Omental fat pad (tissue), 4 donors: ENCODE results near the gene ARHGEF17. TPM values are rescaled to one million over a fixed set of nuclear protein-coding genes. Genes with fewer than 3 reads are reported as not detected.

Experiments
- ATAC-seq: fragments of 150-250 bp; one replicate; pipeline ENCODE4 v1.9.1; 2016; ENCODE audit warnings: mild to moderate bottlenecking, moderate library complexity; ENCODE audit not compliant: low FRiP score
- DNase-seq: peaks from one replicate; pipeline ENCODE4 v3.0.0-alpha.2; 2019; ENCODE audit warnings: low spot score
- CTCF ChIP-seq, 3 donors: fragments of 450-650 bp; IDR thresholded peaks; one replicate each; pipeline ENCODE4 v1.5.1; 2016 to 2017; ENCODE audit warnings: antibody characterized with exemption in 3 of 3, mild to moderate bottlenecking in 3 of 3, moderate library complexity in 2 of 3
- total RNA-seq, 4 donors: library from RNA; depleted of rRNA; stranded (reverse); fragments of >200 nt; gene quantifications; one replicate each; pipeline ENCODE4 v1.1.0, GENCODE V29; 2016

Gene ARHGEF17
- total RNA-seq, 4 donors from 2014 or later, result 27.3 to 80.7 (median 31.9) TPM

GRCh38 chr11:73376803-73377629 lies 68.9 kb downstream of the ARHGEF17 start:
- no peak for TF ChIP-seq CTCF (IDR thresholded peaks at IDR 0.05)
- DNase-seq, result peak; percentile 69
- ATAC-seq, result peak; percentile 39

GRCh38 chr11:73379189-73379880 lies 71.3 kb downstream of the ARHGEF17 start:
- no peak for ATAC-seq
- no peak for TF ChIP-seq CTCF (IDR thresholded peaks at IDR 0.05)
- DNase-seq, result no peak

- TF ChIP-seq CTCF (IDR thresholded peaks at IDR 0.05), result no peak
- no peak for ATAC-seq
These were observed 72.3 kb downstream of the ARHGEF17 start for GRCh38 chr11:73380331-73380730.

DNA sequence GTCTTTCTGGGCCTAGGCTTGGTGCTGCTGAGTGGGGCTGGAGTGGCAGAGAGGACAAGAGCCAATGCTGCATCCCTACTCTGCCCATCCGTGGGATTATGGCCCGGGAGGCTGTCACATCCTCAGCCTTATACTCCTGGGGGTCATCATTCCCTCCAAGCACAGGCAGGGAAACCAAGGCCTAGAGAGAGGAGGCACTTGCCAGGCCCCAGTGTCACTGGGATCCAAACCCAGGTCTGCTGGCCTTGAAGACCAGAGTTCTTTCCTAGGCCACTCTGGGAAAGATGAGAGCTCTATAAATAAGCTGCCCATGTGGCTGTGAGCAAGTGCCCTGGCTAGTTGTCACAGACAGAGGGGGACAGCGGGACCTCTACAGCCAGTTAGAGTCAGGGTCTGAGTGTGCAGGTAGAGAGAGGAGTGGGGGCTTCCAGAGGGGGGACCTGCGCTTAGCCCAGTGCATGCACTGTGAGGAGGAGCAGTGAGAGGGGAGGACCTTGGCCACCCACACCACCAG lies 72.9 kb downstream of the ARHGEF17 start:
- no peak for DNase-seq
- TF ChIP-seq CTCF (IDR thresholded peaks at IDR 0.05), result no peak
- no peak for ATAC-seq

More at GRCh38 chr11:73380331-73380730, 72.3 kb downstream of the ARHGEF17 start:
- no peak for DNase-seq

GRCh38 chr11:73381589-73381988 lies 73.5 kb downstream of the ARHGEF17 start:
- DNase-seq, result no peak
- no peak for ATAC-seq
- no peak for TF ChIP-seq CTCF (IDR thresholded peaks at IDR 0.05)

GRCh38 chr11:73382183-73382582 lies 74.1 kb downstream of the ARHGEF17 start:
- no peak for DNase-seq

More at GRCh38 chr11:73382183-73382582, 74.1 kb downstream of the ARHGEF17 start:
- no peak for ATAC-seq
- no peak for TF ChIP-seq CTCF (IDR thresholded peaks at IDR 0.05)
